Measurements from ENCODE around the gene SEC61G. TPM values are rescaled to one million over a fixed set of nuclear protein-coding genes. Genes with fewer than 3 reads are reported as not detected.

Gene SEC61G
- total RNA-seq, 1 experiment from 2014 or later = 176 TPM

- Histone ChIP-seq H2BK15ac (ENCODE audit: low read depth, low read length) (no peak overlapping the region), H4K8ac (replicated peaks; ENCODE audit: insufficient read length, low read depth, low read length) (no peak overlapping the region)
Measured at GRCh38 chr7:54725255-54725654, 33.8 kb downstream of the SEC61G start.

More at GRCh38 chr7:54725255-54725654, 33.8 kb downstream of the SEC61G start:
- H3K18ac ChIP-seq (ENCODE audit: insufficient read length, low read depth, low read length) = no peak overlapping the region
- H3K14ac ChIP-seq (ENCODE audit: insufficient read depth, low read length) = no peak overlapping the region
- no peak overlapping the region for H3K4ac ChIP-seq (ENCODE audit: low read depth, low read length)
- H4K5ac ChIP-seq (ENCODE audit: insufficient read length, low read depth, low read length) = no peak overlapping the region
- DNase-seq = no peak
- H2BK12ac ChIP-seq (ENCODE audit: insufficient read length, low read depth, low read length) = no peak overlapping the region
- Mint-ChIP-seq H3K27ac (no peak overlapping the region; a peak in 1 of 7 replicates), H3K4me3 (no peak overlapping the region), H3K9me3 (no peaks in the 10 kb centered on the region), H3K4me1 (peaks cover 11 to 18% of the 10 kb centered on the region in 2 experiments), H3K27me3 (ENCODE audit: low read depth) (peaks cover 5% of the 10 kb centered on the region), H3K36me3 (ENCODE audit: insufficient read depth in 1 of 3, low read depth in 3 of 3) (no peaks in the 10 kb centered on the region; a peak in 1 of 7 replicates)
- H2BK5ac ChIP-seq (ENCODE audit: insufficient read length, low read length) = no peak overlapping the region
- H2AFZ ChIP-seq (ENCODE audit: low read length) = no peak overlapping the region
- H3T11ph ChIP-seq (ENCODE audit: low read length) = no peak overlapping the region
- H3K4me2 ChIP-seq (ENCODE audit: insufficient read depth, insufficient read length, low read length) = no peak overlapping the region
- H3K9ac ChIP-seq (ENCODE audit: extremely low read depth, insufficient read length, low read length) = no peak overlapping the region
- H3K23me2 ChIP-seq (ENCODE audit: insufficient read length, low read depth, low read length, poor library complexity, severe bottlenecking) = no peaks in the 10 kb centered on the region
- no CpG with 5 or more reads among the region's 7 CpGs for WGBS (ENCODE audit: extremely low coverage, insufficient read length, low lambda C conversion rate)
- no peak overlapping the region for H3K56ac ChIP-seq (ENCODE audit: insufficient read length, low read depth, low read length)
- H3K79me1 ChIP-seq (ENCODE audit: insufficient read depth, low read depth, low read length, poor library complexity, severe bottlenecking) = no peaks in the 10 kb centered on the region
- H3K27ac ChIP-seq (ENCODE audit: insufficient read length, low read depth, low read length) = no peak overlapping the region
- H3K23ac ChIP-seq (ENCODE audit: insufficient read length, low read depth, low read length) = no peak overlapping the region
- no peaks in the 10 kb centered on the region for H4K20me1 ChIP-seq (ENCODE audit: control insufficient read depth, insufficient read depth, insufficient read length)
- H4K91ac ChIP-seq (ENCODE audit: insufficient read length, low read depth, low read length) = no peak overlapping the region
- TF ChIP-seq CTCF (conservative IDR thresholded peaks at IDR 0.05) = no peak
- H2BK20ac ChIP-seq (ENCODE audit: low read depth, low read length, poor library complexity, severe bottlenecking) = no peak overlapping the region
- no peaks in the 10 kb centered on the region for H3K79me2 ChIP-seq (ENCODE audit: insufficient read depth, low read length)
- H3K4me1 ChIP-seq (ENCODE audit: insufficient read depth, low read length) = peaks cover 6% of the 10 kb centered on the region
- no peak overlapping the region for H2AK5ac ChIP-seq (ENCODE audit: insufficient read length, low read length)
- H3K9me3 ChIP-seq (ENCODE audit: control insufficient read depth, low read depth, low read length) = no peaks in the 10 kb centered on the region
- no peaks in the 10 kb centered on the region for H3K27me3 ChIP-seq (ENCODE audit: insufficient read depth, low read length)
- H2BK120ac ChIP-seq (ENCODE audit: low read depth, low read length, poor library complexity, severe bottlenecking) = no peak overlapping the region
